Superior temporal gyrus (tissue), 1 donor: ENCODE data around the gene SFRP5.

Experiments
- DNase-seq: peaks from one replicate; pipeline ENCODE4 v3.0.0-alpha.2; 2016; ENCODE audit errors: extremely low spot score

SFRP5 gene

GRCh38 chr10:97736902-97737769 is 34.7 kb downstream of the SFRP5 start, which contains the start of gene ZFYVE27:
Gene ZFYVE27 (plus strand): TSS chr10:97737128. CDS start chr10:97738478, 1,350 bp downstream.
- DNase-seq = peak; percentile 95

DNA sequence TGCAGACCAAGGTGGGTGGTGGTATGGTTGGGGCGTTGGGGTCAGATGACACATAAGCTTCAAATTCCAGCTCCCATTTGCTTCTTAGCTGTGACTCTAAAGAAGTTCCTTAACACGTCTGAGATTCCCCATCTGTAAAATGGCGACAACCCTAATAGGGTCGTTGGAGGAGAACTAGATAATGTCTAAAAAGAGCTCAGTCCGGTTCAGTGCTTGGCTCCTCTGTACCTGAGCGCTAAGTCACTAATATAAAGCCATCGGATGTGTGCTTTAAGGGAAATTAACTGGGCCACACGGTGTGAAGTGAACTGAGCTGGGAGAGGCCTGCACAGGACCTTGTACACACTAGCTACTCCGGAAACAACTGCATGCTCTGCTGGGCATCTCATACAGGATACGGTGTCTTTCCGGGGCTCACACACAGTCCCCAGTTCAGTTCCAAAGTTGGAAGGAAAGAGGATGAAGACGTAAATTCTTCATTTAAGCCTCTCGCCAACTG is 35.3 kb downstream of the SFRP5 start:
- no peak for DNase-seq

- DNase-seq = no peak
Observed at GRCh38 chr10:97734021-97734420, 37.8 kb downstream of the SFRP5 start.

- no peak for DNase-seq
Observed at GRCh38 chr10:97733256-97733655, 38.5 kb downstream of the SFRP5 start.

- no peak for DNase-seq
Observed at GRCh38 chr10:97732052-97732359, 39.8 kb downstream of the SFRP5 start.

DNA sequence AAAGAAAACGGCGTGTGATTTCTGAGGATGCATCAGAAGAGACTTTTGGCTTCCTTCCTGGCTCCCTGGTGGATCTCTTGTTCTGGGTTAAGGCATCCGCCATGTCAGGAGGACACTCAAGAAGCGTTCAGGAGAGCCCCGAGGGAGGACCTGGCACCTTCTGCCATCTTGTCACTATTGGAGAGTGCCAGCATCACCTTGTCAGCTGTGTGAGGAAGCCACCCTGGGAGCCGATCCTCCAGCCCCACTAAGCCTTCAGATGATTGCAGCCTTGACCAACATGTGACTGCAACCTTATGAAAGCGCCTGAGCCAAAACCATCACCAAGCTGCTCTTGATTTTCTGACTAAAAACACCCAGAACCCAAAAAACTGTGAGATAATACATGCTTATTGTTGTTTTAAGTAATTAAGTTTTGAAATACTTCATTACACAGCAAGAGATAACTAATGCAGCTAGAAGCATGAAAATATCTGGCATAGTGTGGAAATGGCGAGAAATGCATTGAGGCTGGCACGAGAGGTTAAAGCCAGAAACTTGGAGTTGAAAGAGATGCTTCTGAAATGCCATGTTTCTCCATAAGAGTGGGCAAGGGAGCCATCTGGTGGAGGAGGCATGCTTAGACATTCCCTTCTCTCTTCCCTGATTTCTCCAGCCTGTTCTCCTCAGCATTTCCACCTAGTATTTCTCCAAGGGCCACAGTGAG is 40.3 kb downstream of the SFRP5 start:
- peak; percentile 95 for DNase-seq

DNA sequence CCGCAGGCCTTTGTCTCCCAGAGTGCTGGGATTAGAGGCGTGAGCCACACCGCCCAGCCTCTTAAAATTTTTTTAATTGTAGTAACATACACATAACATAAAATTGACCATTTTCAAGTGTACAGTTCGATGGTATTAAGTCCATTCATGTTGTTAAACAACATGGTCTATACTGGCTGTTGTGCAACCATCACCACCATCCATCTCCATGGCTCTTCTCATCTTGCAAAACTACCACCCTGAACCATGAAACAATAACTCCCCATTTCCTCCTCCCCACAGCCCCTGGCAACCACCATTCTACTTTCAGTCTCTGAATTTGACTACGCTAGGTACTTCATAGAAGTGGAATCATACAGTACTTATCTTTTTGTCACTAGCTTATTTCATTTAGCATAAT is 42.8 kb downstream of the SFRP5 start:
- DNase-seq = no peak

GRCh38 chr10:97726636-97727178 is 45.1 kb downstream of the SFRP5 start:
- no peak for DNase-seq

DNA sequence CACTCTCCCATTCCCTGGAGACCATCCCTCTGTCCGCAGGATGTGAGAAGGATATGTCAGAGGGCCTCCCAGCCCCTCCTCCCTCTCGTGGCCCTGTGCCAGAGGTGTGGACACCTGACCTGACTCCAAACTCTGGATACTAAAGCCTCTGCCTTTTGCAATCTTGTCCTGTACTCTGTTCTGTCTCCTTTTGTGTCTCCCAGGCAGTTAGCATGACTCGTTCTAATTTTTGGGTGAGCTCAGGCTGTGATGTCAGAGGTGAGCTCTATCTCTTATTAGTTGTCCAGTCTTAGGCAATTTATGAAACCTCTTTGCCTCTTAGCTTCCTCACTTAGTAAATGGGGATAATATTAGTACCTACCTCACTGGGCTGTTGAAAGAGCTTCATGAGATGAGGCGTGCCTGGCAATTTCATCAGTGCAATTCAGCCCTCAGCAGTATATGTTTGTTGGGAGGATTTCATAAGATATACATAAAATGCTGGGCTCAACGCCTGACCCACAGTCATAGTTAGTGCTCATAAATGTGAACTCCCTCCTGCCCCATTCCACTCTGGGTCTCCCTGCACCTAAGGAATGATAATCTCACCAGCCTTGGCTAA is 47.4 kb downstream of the SFRP5 start:
- DNase-seq = no peak

DNA sequence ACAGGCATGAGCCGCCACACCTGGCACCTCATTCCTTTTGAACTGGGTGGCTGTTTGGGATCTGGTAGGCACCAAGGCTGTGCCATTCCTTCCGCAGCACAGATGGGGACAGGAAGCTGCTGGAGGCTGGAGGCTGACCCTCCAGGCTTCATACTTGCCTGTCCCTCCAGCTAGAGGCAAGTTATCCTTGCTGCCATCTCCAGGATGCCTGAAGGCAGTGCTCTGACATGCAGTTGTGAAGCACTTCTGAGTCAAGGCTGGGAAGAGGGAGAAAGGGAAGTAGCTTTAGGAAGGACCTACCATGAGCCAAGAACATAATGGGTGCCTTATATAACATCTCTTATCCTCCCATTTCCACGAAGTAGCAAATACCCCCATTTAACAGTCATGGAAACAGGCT is 48.8 kb downstream of the SFRP5 start:
- no peak for DNase-seq

DNA sequence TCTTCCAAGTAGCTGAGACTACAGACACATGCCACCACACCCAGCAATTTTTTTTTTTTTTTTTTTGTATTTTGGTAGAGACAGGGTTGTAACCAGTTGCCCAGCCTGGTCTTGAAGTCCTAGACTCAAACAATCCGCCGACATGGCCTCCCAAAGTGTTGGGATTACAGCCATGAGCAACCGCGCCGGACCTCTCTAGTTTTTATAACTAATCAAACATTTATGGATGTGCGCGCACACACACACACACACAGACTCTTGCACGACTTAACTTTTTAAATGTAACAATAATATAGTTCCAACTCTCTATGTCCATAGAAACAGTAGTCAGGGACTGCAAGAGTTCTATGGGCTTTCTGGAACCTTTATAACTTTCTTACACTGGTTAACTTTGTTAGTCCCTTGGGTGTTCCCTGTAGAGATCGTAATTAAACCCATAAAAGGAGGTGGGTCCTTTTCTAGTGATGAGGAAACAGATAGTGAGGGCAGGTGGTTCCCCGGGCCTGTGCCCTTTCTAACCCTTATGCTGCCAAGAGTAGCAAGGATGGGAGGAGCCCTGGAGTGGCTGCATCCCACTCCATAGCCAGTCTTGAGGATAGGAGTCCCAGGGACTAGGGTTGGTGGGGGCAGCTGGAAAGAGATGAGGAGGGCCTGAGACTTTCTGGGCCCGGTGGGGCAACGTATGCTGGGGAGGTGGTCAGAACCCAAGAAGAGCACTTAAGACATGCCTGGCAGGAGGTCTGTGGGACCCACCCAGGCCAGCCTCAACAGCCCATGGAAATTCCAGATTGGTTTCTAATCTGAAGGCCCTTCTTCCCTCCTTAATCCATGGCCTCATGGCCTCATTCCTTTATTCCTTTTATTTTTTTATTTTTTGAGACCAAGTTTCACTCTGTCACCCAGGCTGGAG is 49.7 kb downstream of the SFRP5 start:
- DNase-seq = no peak

DNA sequence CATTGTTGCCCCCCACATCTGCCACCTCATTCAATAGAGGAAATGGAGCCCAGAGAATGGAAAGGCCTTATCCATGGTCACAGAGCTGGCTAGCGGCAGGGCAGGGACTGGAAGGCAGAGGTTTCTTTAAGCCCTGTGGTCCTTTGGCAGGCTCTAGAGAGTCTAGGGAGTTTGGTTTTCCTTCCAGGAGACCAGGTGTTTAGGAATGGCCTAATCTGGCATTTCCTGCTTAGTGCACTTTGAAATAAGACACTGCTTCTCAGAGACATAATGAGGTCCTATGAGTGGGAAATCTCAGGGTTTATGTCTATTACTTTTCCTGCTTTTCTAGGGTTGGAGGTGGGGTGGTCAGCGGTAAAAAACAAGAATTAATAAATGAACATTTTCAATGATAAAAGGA is 52.2 kb downstream of the SFRP5 start:
- no peak for DNase-seq

DNA sequence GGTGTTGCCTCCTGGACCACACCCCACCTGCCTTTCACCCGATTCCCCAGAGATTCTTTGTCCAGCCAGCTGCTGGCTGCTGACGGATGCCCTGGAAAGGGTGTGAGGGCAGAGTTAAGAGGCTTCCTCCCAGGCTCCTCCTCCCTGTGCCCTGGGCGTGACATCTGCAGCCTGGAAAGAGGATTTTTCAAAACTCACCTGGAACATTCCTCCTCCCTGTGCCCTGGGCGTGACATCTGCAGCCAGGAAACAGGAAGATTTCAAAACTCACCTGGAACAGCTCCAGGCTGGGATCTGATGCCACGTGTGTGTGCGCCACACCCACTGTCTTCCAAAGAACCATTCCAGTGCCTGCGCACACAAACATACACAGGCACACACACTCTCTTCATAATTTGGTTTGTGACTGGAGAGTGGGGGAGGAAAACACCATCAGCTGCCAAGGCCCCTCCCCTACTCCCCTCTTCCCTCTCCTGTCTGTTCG is 53.1 kb downstream of the SFRP5 start:
- DNase-seq = no peak

- DNase-seq = peak; percentile 80
Observed at GRCh38 chr10:97718178-97718577, 53.6 kb downstream of the SFRP5 start.

- DNase-seq = no peak
Observed at GRCh38 chr10:97717627-97718026, 54.2 kb downstream of the SFRP5 start.
